ENCODE results near the gene SPRR3.

- TF ChIP-seq, protein P1, sequence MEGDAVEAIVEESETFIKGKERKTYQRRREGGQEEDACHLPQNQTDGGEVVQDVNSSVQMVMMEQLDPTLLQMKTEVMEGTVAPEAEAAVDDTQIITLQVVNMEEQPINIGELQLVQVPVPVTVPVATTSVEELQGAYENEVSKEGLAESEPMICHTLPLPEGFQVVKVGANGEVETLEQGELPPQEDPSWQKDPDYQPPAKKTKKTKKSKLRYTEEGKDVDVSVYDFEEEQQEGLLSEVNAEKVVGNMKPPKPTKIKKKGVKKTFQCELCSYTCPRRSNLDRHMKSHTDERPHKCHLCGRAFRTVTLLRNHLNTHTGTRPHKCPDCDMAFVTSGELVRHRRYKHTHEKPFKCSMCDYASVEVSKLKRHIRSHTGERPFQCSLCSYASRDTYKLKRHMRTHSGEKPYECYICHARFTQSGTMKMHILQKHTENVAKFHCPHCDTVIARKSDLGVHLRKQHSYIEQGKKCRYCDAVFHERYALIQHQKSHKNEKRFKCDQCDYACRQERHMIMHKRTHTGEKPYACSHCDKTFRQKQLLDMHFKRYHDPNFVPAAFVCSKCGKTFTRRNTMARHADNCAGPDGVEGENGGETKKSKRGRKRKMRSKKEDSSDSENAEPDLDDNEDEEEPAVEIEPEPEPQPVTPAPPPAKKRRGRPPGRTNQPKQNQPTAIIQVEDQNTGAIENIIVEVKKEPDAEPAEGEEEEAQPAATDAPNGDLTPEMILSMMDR (IDR thresholded peaks at IDR 0.05): no peak
- no peak for TF ChIP-seq POLR2A (IDR thresholded peaks at IDR 0.05)
Measured at GRCh38 chr1:152997901-152998300, 3.6 kb upstream of the SPRR3 start.

Measured in esophagus squamous epithelium (tissue), 4 donors.